OCI-LY7 (cell line): ENCODE data around the gene EIF4G1. TPM values are rescaled to one million over a fixed set of nuclear protein-coding genes. Genes with fewer than 3 reads are reported as not detected.

ENCODE experiments used
- BruUV-seq: library from RNA; stranded (reverse); fragments of 400-500 nt; replicated peaks from 2 replicates; lab custom pipeline; 2021; lab: Mats Ljungman, UMichigan
- CTCF ChIA-PET: fragments of 300-600 bp; sonication (Branson Sonifier 250); formaldehyde crosslinking; loops from one replicate; lab custom pipeline; 2022; ENCODE audit warnings: antibody characterized with exemption; ENCODE audit not compliant: unreplicated experiment; lab: Charles Lee
- POLR2A ChIA-PET: fragments of 300-600 bp; sonication (Branson Sonifier 250); formaldehyde crosslinking; loops from one replicate; lab custom pipeline; 2022; ENCODE audit warnings: antibody characterized with exemption; lab: Charles Lee
- DNase-seq: peaks from one replicate; pipeline ENCODE4 v3.0.0-alpha.2; 2015; ENCODE audit warnings: low spot score
- H2AFZ ChIP-seq: fragments of 200-600 bp; sonication (generic), shearing (Covaris generic); 2 replicates; pipeline ENCODE4 v1.6.1; 2014; ENCODE audit warnings: mild to moderate bottlenecking, antibody characterized with exemption, low read length, moderate library complexity
- H3K27ac ChIP-seq: fragments of 200-600 bp; sonication (generic); 2 replicates; pipeline ENCODE4 v1.5.1; 2014; ENCODE audit warnings: mixed run types, low read depth, mild to moderate bottlenecking, moderate library complexity, low read length, inconsistent platforms; ENCODE audit not compliant: poor library complexity, severe bottlenecking
- H3K36me3 ChIP-seq: fragments of 200-600 bp; sonication (generic); 2 replicates; pipeline ENCODE4 v1.6.1; 2014; ENCODE audit warnings: mild to moderate bottlenecking, antibody characterized with exemption, low read length, moderate library complexity, mixed read lengths; ENCODE audit not compliant: insufficient read depth
- H3K4me1 ChIP-seq: fragments of 200-600 bp; sonication (generic); 2 replicates; pipeline ENCODE4 v1.5.1; 2014; ENCODE audit warnings: mild to moderate bottlenecking, low read length; ENCODE audit not compliant: insufficient read depth, poor library complexity, severe bottlenecking
- H3K4me2 ChIP-seq: fragments of 200-600 bp; sonication (generic); 2 replicates; pipeline ENCODE4 v1.6.1; 2014; ENCODE audit warnings: mild to moderate bottlenecking, low read length
- H3K4me3 ChIP-seq: fragments of 200-600 bp; sonication (generic); 2 replicates; pipeline ENCODE4 v1.5.1; 2014; ENCODE audit warnings: mild to moderate bottlenecking, low read depth, low read length; ENCODE audit not compliant: poor library complexity, severe bottlenecking
- H3K79me2 ChIP-seq: fragments of 200-600 bp; sonication (generic); 2 replicates; pipeline ENCODE4 v1.6.1; 2016; ENCODE audit warnings: low read depth, mild to moderate bottlenecking, low read length, moderate library complexity, mixed read lengths; ENCODE audit not compliant: insufficient read depth
- H3K9me2 ChIP-seq: fragments of 200-600 bp; sonication (generic); 2 replicates; pipeline ENCODE4 v1.6.1; 2016; ENCODE audit warnings: mild to moderate bottlenecking, low read length, mixed read lengths; ENCODE audit not compliant: insufficient read depth
- H3K9me3 ChIP-seq: fragments of 200-600 bp; sonication (generic); 2 replicates; pipeline ENCODE4 v1.6.1; 2014; ENCODE audit warnings: mild to moderate bottlenecking, mixed run types, low read length, mixed read lengths
- H4K20me1 ChIP-seq: fragments of 200-600 bp; sonication (generic); 2 replicates; pipeline ENCODE4 v1.6.1; 2014; ENCODE audit warnings: mild to moderate bottlenecking, antibody characterized with exemption, low read length, moderate library complexity, mixed read lengths; ENCODE audit not compliant: insufficient read depth
- EZH2phosphoT487 ChIP-seq: fragments of 200-600 bp; sonication (generic); IDR thresholded peaks from 2 replicates; pipeline ENCODE4 v1.6.1; 2018; ENCODE audit warnings: low read depth, borderline replicate concordance, mild to moderate bottlenecking, mixed run types, antibody characterized with exemption, low read length, moderate library complexity, mixed read lengths
- intact Hi-C: fragments of 100-400 bp; cut with micrococcal nuclease; formaldehyde crosslinking; loops from one replicate; pipeline ENCODE4 v1.10.0; 2022; ENCODE audit not compliant: unreplicated experiment
- total RNA-seq, 2 experiments: library from RNA; depleted of rRNA in 1 of 2; stranded (reverse); fragments of >200 nt in 1 of 2; shearing (Covaris generic) in 1 of 2; gene quantifications; 2 replicates each; pipeline ENCODE4 v1.2.3, GENCODE V29; 2014 to 2022
- TF ChIP-seq, protein P1 (sequence below): fragments of 200-600 bp; sonication (generic); conservative IDR thresholded peaks from 2 replicates; pipeline ENCODE4 v1.5.1; 2014; ENCODE audit warnings: mild to moderate bottlenecking, antibody characterized with exemption, low read length, moderate library complexity, mixed read lengths

The EIF4G1 gene
- total RNA-seq, 2 experiments from 2014 or later = 245 to 412 TPM

DNA sequence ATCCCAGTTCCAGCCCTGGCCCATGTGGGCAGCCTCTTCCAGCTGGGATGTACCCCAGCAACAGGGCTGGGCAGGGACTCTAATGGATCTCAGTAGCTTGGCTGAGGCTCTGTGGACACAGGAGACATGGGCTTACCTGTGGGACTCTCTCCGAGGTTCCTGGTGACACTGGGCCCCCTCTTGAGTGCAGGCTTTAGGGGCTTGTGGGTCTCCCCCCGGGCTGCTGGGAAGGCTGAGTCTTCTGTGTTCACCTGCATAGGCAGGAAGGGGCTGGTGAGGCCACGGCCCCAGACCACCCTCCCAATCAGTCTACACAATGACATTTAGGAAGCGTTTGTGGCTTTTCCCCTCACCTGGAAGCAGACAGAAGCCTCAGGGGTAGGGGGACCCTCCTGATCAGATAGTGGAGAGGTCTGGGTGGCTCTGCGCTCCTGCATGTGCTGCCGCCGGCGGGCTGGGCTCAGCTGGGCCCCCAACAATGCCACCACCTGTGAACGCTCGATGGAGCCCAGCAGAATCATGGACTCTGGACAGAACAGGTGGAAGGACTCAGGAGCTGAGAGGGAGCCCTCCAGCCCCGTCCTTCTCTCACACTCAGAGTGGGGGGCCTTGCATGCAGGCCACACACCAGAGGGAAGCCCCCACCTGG is 38.6 kb downstream of the EIF4G1 start:
- BruUV-seq = no TSS peak
- Histone ChIP-seq H3K27ac (no peak overlapping the region), H3K36me3 (0 out of 2 replicates have a peak, but pooled peaks cover 4% of the 10 kb centered on the region), H3K4me3 (no peak overlapping the region), H3K79me2 (no peaks in the 10 kb centered on the region), H3K4me1 (no peaks in the 10 kb centered on the region), H3K4me2 (no peak overlapping the region), H2AFZ (no peak overlapping the region), H3K9me3 (no peaks in the 10 kb centered on the region), H3K9me2 (no peaks in the 10 kb centered on the region), H4K20me1 (no peaks in the 10 kb centered on the region)
- ChIA-PET POLR2A (no interaction called here), CTCF (interaction anchor here (0.7 to 1.3 kb wide), 3 partner anchors 8 to 18 kb away, joined by 3 to 4 read pairs (median 3); no protein-coding TSS in a partner anchor)
- intact Hi-C loops = no loop called here
- no peak for DNase-seq
- TF ChIP-seq EZH2phosphoT487 = no peak
- TF ChIP-seq, protein P1, sequence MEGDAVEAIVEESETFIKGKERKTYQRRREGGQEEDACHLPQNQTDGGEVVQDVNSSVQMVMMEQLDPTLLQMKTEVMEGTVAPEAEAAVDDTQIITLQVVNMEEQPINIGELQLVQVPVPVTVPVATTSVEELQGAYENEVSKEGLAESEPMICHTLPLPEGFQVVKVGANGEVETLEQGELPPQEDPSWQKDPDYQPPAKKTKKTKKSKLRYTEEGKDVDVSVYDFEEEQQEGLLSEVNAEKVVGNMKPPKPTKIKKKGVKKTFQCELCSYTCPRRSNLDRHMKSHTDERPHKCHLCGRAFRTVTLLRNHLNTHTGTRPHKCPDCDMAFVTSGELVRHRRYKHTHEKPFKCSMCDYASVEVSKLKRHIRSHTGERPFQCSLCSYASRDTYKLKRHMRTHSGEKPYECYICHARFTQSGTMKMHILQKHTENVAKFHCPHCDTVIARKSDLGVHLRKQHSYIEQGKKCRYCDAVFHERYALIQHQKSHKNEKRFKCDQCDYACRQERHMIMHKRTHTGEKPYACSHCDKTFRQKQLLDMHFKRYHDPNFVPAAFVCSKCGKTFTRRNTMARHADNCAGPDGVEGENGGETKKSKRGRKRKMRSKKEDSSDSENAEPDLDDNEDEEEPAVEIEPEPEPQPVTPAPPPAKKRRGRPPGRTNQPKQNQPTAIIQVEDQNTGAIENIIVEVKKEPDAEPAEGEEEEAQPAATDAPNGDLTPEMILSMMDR = no peak

DNA sequence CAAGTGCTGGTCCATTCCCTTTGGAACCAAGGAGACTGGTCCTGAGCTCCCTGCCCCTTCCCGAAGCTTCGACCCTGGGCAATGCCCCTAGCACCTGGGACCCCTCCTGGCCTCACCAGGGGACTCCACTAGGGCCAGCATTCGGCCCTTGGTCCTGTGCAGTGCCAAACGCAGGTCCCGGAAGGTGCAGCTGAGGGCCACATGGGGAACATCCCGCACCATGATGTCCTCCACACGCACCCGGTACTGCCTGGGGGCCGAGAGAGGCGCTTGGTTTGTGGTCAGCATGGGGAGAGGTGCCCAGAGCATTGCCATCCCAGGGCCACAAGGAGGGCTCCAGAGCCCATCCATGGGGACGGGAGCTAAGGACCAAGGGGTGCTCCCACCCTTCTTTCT is 39.1 kb downstream of the EIF4G1 start:
- H3K36me3 ChIP-seq = 0 out of 2 replicates have a peak, but pooled peaks cover 4% of the 10 kb centered on the region
- no TSS peak for BruUV-seq
- no peak overlapping the region for H3K4me2 ChIP-seq
- no peaks in the 10 kb centered on the region for H4K20me1 ChIP-seq
- no peaks in the 10 kb centered on the region for H3K9me3 ChIP-seq
- intact Hi-C loops = no loop called here
- POLR2A ChIA-PET = no interaction called here
- no peaks in the 10 kb centered on the region for H3K9me2 ChIP-seq
- H3K27ac ChIP-seq = no peak overlapping the region
- no peak for DNase-seq
- H3K4me1 ChIP-seq = no peaks in the 10 kb centered on the region
- no peak for TF ChIP-seq EZH2phosphoT487
- TF ChIP-seq, protein P1 = no peak
- CTCF ChIA-PET = interaction anchor here (0.7 to 1.3 kb wide), 3 partner anchors 8 to 18 kb away, joined by 3 to 4 read pairs (median 3); no protein-coding TSS in a partner anchor
- no peaks in the 10 kb centered on the region for H3K79me2 ChIP-seq
- H3K4me3 ChIP-seq = no peak overlapping the region
- no peak overlapping the region for H2AFZ ChIP-seq
